ENCODE results near the gene TFF2.

Gene TFF2

GRCh38 chr21:42308914-42309752 lies 41.7 kb downstream of the TFF2 start:
- Histone ChIP-seq H3K36me3 (ENCODE audit: control insufficient read depth, insufficient read depth, low read length) (no peaks in the 10 kb centered on the region), H3K27me3 (ENCODE audit: control insufficient read depth, insufficient read depth, low read length) (peaks cover 7% of the 10 kb centered on the region; the same call in 1 of the 2 replicates), H3K4me1 (ENCODE audit: control insufficient read depth, insufficient read depth, low read length) (peaks cover 23% of the 10 kb centered on the region), H3K9me3 (ENCODE audit: control insufficient read depth, insufficient read depth, low read depth, low read length) (no peaks in the 10 kb centered on the region), H3K9ac (ENCODE audit: low read length) (no peak overlapping the region), H3K4me3 (ENCODE audit: low read depth, low read length) (no peak overlapping the region), H3K27ac (ENCODE audit: low read depth, low read length) (no peak overlapping the region)

- H3K4me3 ChIP-seq (ENCODE audit: low read depth, low read length): no peak overlapping the region
- H3K9me3 ChIP-seq (ENCODE audit: control insufficient read depth, insufficient read depth, low read depth, low read length): no peaks in the 10 kb centered on the region
- peaks cover 15% of the 10 kb centered on the region for H3K4me1 ChIP-seq (ENCODE audit: control insufficient read depth, insufficient read depth, low read length)
- H3K9ac ChIP-seq (ENCODE audit: low read length): no peak overlapping the region
- H3K27me3 ChIP-seq (ENCODE audit: control insufficient read depth, insufficient read depth, low read length): peaks cover 7% of the 10 kb centered on the region; the same call in 1 of the 2 replicates
- H3K36me3 ChIP-seq (ENCODE audit: control insufficient read depth, insufficient read depth, low read length): no peaks in the 10 kb centered on the region
- no peak overlapping the region for H3K27ac ChIP-seq (ENCODE audit: low read depth, low read length)
Measured at GRCh38 chr21:42308161-42308913, 42.5 kb downstream of the TFF2 start.

GRCh38 chr21:42307106-42307505 lies 43.7 kb downstream of the TFF2 start:
- H3K27ac ChIP-seq (ENCODE audit: low read depth, low read length): no peak overlapping the region
- peaks cover 7% of the 10 kb centered on the region; the same call in 1 of the 2 replicates for H3K27me3 ChIP-seq (ENCODE audit: control insufficient read depth, insufficient read depth, low read length)

GRCh38 chr21:42306366-42307035 lies 44.3 kb downstream of the TFF2 start:
- no peak overlapping the region for H3K27ac ChIP-seq (ENCODE audit: low read depth, low read length)
- H3K9ac ChIP-seq (ENCODE audit: low read length): no peak overlapping the region
- H3K4me1 ChIP-seq (ENCODE audit: control insufficient read depth, insufficient read depth, low read length): peaks cover 12% of the 10 kb centered on the region; the same call in 1 of the 2 replicates
- H3K36me3 ChIP-seq (ENCODE audit: control insufficient read depth, insufficient read depth, low read length): no peaks in the 10 kb centered on the region
- no peak overlapping the region for H3K4me3 ChIP-seq (ENCODE audit: low read depth, low read length)
- no peaks in the 10 kb centered on the region for H3K9me3 ChIP-seq (ENCODE audit: control insufficient read depth, insufficient read depth, low read depth, low read length)
- peaks cover 7% of the 10 kb centered on the region; the same call in 1 of the 2 replicates for H3K27me3 ChIP-seq (ENCODE audit: control insufficient read depth, insufficient read depth, low read length)

More at GRCh38 chr21:42307106-42307505, 43.7 kb downstream of the TFF2 start:
- Histone ChIP-seq H3K4me3 (ENCODE audit: low read depth, low read length) (no peak overlapping the region), H3K9ac (ENCODE audit: low read length) (no peak overlapping the region), H3K36me3 (ENCODE audit: control insufficient read depth, insufficient read depth, low read length) (no peaks in the 10 kb centered on the region), H3K4me1 (ENCODE audit: control insufficient read depth, insufficient read depth, low read length) (peaks cover 12% of the 10 kb centered on the region; the same call in 1 of the 2 replicates), H3K9me3 (ENCODE audit: control insufficient read depth, insufficient read depth, low read depth, low read length) (no peaks in the 10 kb centered on the region)

GRCh38 chr21:42305707-42306147 lies 45.1 kb downstream of the TFF2 start:
- Histone ChIP-seq H3K36me3 (ENCODE audit: control insufficient read depth, insufficient read depth, low read length) (no peaks in the 10 kb centered on the region), H3K27ac (ENCODE audit: low read depth, low read length) (no peak overlapping the region), H3K4me3 (ENCODE audit: low read depth, low read length) (no peak overlapping the region), H3K9ac (ENCODE audit: low read length) (no peak overlapping the region), H3K4me1 (ENCODE audit: control insufficient read depth, insufficient read depth, low read length) (peaks cover 10% of the 10 kb centered on the region; the same call in 1 of the 2 replicates), H3K27me3 (ENCODE audit: control insufficient read depth, insufficient read depth, low read length) (peaks cover 7% of the 10 kb centered on the region; the same call in 1 of the 2 replicates), H3K9me3 (ENCODE audit: control insufficient read depth, insufficient read depth, low read depth, low read length) (no peaks in the 10 kb centered on the region)

GRCh38 chr21:42304556-42305454 lies 46.0 kb downstream of the TFF2 start:
- Histone ChIP-seq H3K9ac (ENCODE audit: low read length) (no peak overlapping the region), H3K27me3 (ENCODE audit: control insufficient read depth, insufficient read depth, low read length) (peaks cover 3% of the 10 kb centered on the region; the same call in 1 of the 2 replicates), H3K4me3 (ENCODE audit: low read depth, low read length) (no peak overlapping the region), H3K27ac (ENCODE audit: low read depth, low read length) (no peak overlapping the region), H3K9me3 (ENCODE audit: control insufficient read depth, insufficient read depth, low read depth, low read length) (no peaks in the 10 kb centered on the region), H3K4me1 (ENCODE audit: control insufficient read depth, insufficient read depth, low read length) (peaks cover 5% of the 10 kb centered on the region; the same call in 1 of the 2 replicates), H3K36me3 (ENCODE audit: control insufficient read depth, insufficient read depth, low read length) (no peaks in the 10 kb centered on the region)

- Histone ChIP-seq H3K9me3 (ENCODE audit: control insufficient read depth, insufficient read depth, low read depth, low read length) (no peaks in the 10 kb centered on the region), H3K9ac (ENCODE audit: low read length) (no peak overlapping the region), H3K27ac (ENCODE audit: low read depth, low read length) (no peak overlapping the region), H3K4me1 (ENCODE audit: control insufficient read depth, insufficient read depth, low read length) (peaks cover 6% of the 10 kb centered on the region), H3K36me3 (ENCODE audit: control insufficient read depth, insufficient read depth, low read length) (no peaks in the 10 kb centered on the region), H3K4me3 (ENCODE audit: low read depth, low read length) (no peak overlapping the region), H3K27me3 (ENCODE audit: control insufficient read depth, insufficient read depth, low read length) (peaks cover 3% of the 10 kb centered on the region; the same call in 1 of the 2 replicates)
Measured at GRCh38 chr21:42303443-42303842, 47.4 kb downstream of the TFF2 start.

- H3K9me3 ChIP-seq (ENCODE audit: control insufficient read depth, insufficient read depth, low read depth, low read length): no peaks in the 10 kb centered on the region
- H3K4me3 ChIP-seq (ENCODE audit: low read depth, low read length): no peak overlapping the region
- H3K4me1 ChIP-seq (ENCODE audit: control insufficient read depth, insufficient read depth, low read length): peaks cover 12% of the 10 kb centered on the region
- H3K9ac ChIP-seq (ENCODE audit: low read length): no peak overlapping the region
- no peaks in the 10 kb centered on the region for H3K36me3 ChIP-seq (ENCODE audit: control insufficient read depth, insufficient read depth, low read length)
- peaks cover 3% of the 10 kb centered on the region; the same call in 1 of the 2 replicates for H3K27me3 ChIP-seq (ENCODE audit: control insufficient read depth, insufficient read depth, low read length)
- H3K27ac ChIP-seq (ENCODE audit: low read depth, low read length): no peak overlapping the region
Measured at GRCh38 chr21:42302794-42303193, 48.0 kb downstream of the TFF2 start.

- Histone ChIP-seq H3K4me1 (ENCODE audit: control insufficient read depth, insufficient read depth, low read length) (peaks cover 18% of the 10 kb centered on the region), H3K27me3 (ENCODE audit: control insufficient read depth, insufficient read depth, low read length) (peaks cover 3% of the 10 kb centered on the region; the same call in 1 of the 2 replicates), H3K4me3 (ENCODE audit: low read depth, low read length) (no peak overlapping the region), H3K9ac (ENCODE audit: low read length) (no peak overlapping the region), H3K36me3 (ENCODE audit: control insufficient read depth, insufficient read depth, low read length) (no peaks in the 10 kb centered on the region), H3K9me3 (ENCODE audit: control insufficient read depth, insufficient read depth, low read depth, low read length) (no peaks in the 10 kb centered on the region), H3K27ac (ENCODE audit: low read depth, low read length) (no peak overlapping the region)
Measured at GRCh38 chr21:42302076-42302650, 48.6 kb downstream of the TFF2 start.

Data from HUES6 (cell line).